Measurements from ENCODE around the gene PLXNA2.

PLXNA2 gene

GRCh38 chr1:208157769-208158168 is 86.4 kb downstream of the PLXNA2 start:
- DNase-seq = no peak

- no peak for DNase-seq
Observed at GRCh38 chr1:208156741-208157140, 87.4 kb downstream of the PLXNA2 start.

GRCh38 chr1:208156310-208156709 is 87.9 kb downstream of the PLXNA2 start:
- DNase-seq = no peak

- DNase-seq = no peak
Observed at GRCh38 chr1:208154679-208155642, 89.2 kb downstream of the PLXNA2 start.

- no peak for DNase-seq
Observed at GRCh38 chr1:208154040-208154439, 90.1 kb downstream of the PLXNA2 start.

- no peak for DNase-seq
Observed at GRCh38 chr1:208153386-208153785, 90.8 kb downstream of the PLXNA2 start.

- DNase-seq = no peak
Observed at GRCh38 chr1:208151728-208152598, 92.2 kb downstream of the PLXNA2 start.

- DNase-seq = no peak
Observed at GRCh38 chr1:208150833-208151458, 93.2 kb downstream of the PLXNA2 start.

- no peak for DNase-seq
Observed at GRCh38 chr1:208149776-208150514, 94.2 kb downstream of the PLXNA2 start.

GRCh38 chr1:208149213-208149612 is 95.0 kb downstream of the PLXNA2 start:
- no peak for DNase-seq

GRCh38 chr1:208148380-208148779 is 95.8 kb downstream of the PLXNA2 start:
- DNase-seq = no peak

GRCh38 chr1:208146650-208147049 is 97.5 kb downstream of the PLXNA2 start:
- no peak for DNase-seq

- no peak for DNase-seq
Observed at GRCh38 chr1:208145167-208145566, 99.0 kb downstream of the PLXNA2 start.

GRCh38 chr1:208142590-208143382 is 101.4 kb downstream of the PLXNA2 start:
- DNase-seq = no peak

- DNase-seq = no peak
Observed at GRCh38 chr1:208141610-208142192, 102.5 kb downstream of the PLXNA2 start.

- no peak for DNase-seq
Observed at GRCh38 chr1:208139434-208140045, 104.6 kb downstream of the PLXNA2 start.

- no peak for DNase-seq
Observed at GRCh38 chr1:208137193-208137592, 107.0 kb downstream of the PLXNA2 start.

- DNase-seq = no peak
Observed at GRCh38 chr1:208136459-208137182, 107.6 kb downstream of the PLXNA2 start.

- DNase-seq = no peak
Observed at GRCh38 chr1:208135354-208135753, 108.8 kb downstream of the PLXNA2 start.

- DNase-seq = no peak
Observed at GRCh38 chr1:208134491-208134890, 109.7 kb downstream of the PLXNA2 start.
